Smooth muscle cell (in vitro differentiated cells): ENCODE results near the gene INKA2. TPM values are rescaled to one million over a fixed set of nuclear protein-coding genes. Genes with fewer than 3 reads are reported as not detected.

Source experiments
- DNase-seq: peaks from one replicate; lab custom pipeline; 2025; ENCODE audit not compliant: unreplicated experiment; lab: John Stamatoyannopoulos, UW
- H2AFZ ChIP-seq: fragments of 200-600 bp; sonication (generic); 2 replicates; pipeline ENCODE4 v1.6.0; 2016; ENCODE audit warnings: antibody characterized with exemption, low read depth, mild to moderate bottlenecking
- H3F3A ChIP-seq: fragments of 200-600 bp; sonication (generic); 2 replicates; pipeline ENCODE4 v1.6.0; 2017; ENCODE audit warnings: antibody characterized with exemption, low read depth
- H3K27ac ChIP-seq: fragments of 200-600 bp; sonication (generic); 2 replicates; pipeline ENCODE4 v1.5.1; 2016; ENCODE audit warnings: low read depth, mild to moderate bottlenecking
- H3K27me3 ChIP-seq: fragments of 200-600 bp; sonication (generic); 2 replicates; pipeline ENCODE4 v1.6.1; 2016; ENCODE audit warnings: low read depth, mild to moderate bottlenecking
- H3K36me3 ChIP-seq: fragments of 200-600 bp; sonication (generic); 2 replicates; pipeline ENCODE4 v1.5.1; 2016; ENCODE audit warnings: low read depth
- H3K4me1 ChIP-seq: fragments of 200-600 bp; sonication (generic); 2 replicates; pipeline ENCODE4 v1.5.1; 2016; ENCODE audit warnings: low read depth
- H3K4me2 ChIP-seq: fragments of 200-600 bp; sonication (generic); 2 replicates; pipeline ENCODE4 v1.6.0; 2016; ENCODE audit warnings: mild to moderate bottlenecking
- H3K4me3 ChIP-seq: fragments of 200-600 bp; sonication (generic); 2 replicates; pipeline ENCODE4 v1.5.1; 2016; ENCODE audit warnings: mild to moderate bottlenecking
- H3K79me2 ChIP-seq: fragments of 200-600 bp; sonication (generic); 2 replicates; pipeline ENCODE4 v1.6.0; 2016; ENCODE audit warnings: low read depth, mild to moderate bottlenecking
- H3K9ac ChIP-seq: fragments of 200-600 bp; sonication (generic); 2 replicates; pipeline ENCODE4 v1.6.0; 2016; ENCODE audit warnings: low read depth
- H3K9me3 ChIP-seq: fragments of 200-600 bp; sonication (generic); replicated peaks from 2 replicates; pipeline ENCODE4 v1.5.1; 2016; ENCODE audit warnings: low read depth
- H4K20me1 ChIP-seq: fragments of 200-600 bp; sonication (generic); 2 replicates; pipeline ENCODE4 v1.6.0; 2016; ENCODE audit warnings: low read depth
- WGBS: methylation state at CpG from one replicate; pipeline ENCODE4 v1.1.7; 2016; ENCODE audit warnings: low lambda C conversion rate; 5-methylcytosine and 5-hydroxymethylcytosine counted together
- polyA plus RNA-seq: library from polyadenylated mRNA; unstranded; fragments of >200 nt; fragmentation: Nextera tagmentation; extraction: Ambion mirVana; gene quantifications from 2 replicates; pipeline ENCODE4 v1.2.1, GENCODE V29; 2016
- total RNA-seq: library from RNA; depleted of rRNA; stranded (reverse); fragments of >200 nt; gene quantifications from 2 replicates; pipeline ENCODE4 v1.2.3, GENCODE V29; 2014
- TF ChIP-seq, protein P1 (sequence below): fragments of 200-600 bp; sonication (generic); IDR thresholded peaks from 2 replicates; pipeline ENCODE4 v1.5.1; 2017; ENCODE audit warnings: borderline replicate concordance, mild to moderate bottlenecking, antibody characterized with exemption; ENCODE audit not compliant: insufficient read depth, poor library complexity, severe bottlenecking

INKA2 gene
- total and polyA plus RNA-seq, 2 experiments from 2014 or later: 1.8 TPM; not detected in 1

DNA sequence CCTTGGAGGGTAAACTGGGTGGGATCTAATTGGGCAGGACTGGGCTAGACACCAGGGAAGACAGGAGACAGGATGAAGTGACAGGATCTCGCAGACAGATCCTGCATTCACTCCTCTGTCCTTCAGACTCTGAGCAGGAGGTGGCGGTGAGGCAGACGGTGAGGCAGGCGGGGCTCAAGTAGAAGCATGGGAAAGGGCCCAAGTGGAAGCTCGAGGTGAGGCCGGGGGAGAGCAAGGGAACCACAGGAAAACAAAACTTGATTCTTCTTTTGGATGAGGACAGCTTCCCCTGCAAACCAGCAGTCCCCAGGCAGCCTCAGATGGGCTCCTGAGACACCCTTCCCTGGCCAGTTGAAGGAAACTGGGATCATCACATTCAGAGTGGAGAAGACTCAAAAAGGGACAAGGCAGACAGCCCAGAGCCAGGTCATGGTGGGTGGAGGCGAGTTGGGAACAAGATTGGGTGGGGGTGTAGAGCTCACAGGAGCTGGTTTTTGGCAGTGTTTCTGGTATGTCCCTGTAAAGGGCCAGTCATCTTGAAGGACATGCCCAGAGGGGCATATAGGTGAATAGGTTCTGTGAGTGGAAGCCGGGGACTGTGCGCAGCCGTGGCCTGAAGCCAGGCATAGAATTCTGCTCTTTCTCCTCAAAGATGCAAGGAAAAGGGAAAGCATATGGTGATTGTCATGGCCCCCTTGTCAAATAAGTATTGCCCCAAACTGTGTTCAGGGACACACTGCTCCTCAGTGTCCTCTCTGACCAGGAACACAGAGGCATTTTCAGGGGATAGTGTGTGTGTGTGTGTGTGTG, 18.0 kb downstream of the INKA2 start:
- TF ChIP-seq, protein P1, sequence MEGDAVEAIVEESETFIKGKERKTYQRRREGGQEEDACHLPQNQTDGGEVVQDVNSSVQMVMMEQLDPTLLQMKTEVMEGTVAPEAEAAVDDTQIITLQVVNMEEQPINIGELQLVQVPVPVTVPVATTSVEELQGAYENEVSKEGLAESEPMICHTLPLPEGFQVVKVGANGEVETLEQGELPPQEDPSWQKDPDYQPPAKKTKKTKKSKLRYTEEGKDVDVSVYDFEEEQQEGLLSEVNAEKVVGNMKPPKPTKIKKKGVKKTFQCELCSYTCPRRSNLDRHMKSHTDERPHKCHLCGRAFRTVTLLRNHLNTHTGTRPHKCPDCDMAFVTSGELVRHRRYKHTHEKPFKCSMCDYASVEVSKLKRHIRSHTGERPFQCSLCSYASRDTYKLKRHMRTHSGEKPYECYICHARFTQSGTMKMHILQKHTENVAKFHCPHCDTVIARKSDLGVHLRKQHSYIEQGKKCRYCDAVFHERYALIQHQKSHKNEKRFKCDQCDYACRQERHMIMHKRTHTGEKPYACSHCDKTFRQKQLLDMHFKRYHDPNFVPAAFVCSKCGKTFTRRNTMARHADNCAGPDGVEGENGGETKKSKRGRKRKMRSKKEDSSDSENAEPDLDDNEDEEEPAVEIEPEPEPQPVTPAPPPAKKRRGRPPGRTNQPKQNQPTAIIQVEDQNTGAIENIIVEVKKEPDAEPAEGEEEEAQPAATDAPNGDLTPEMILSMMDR: no peak
- Histone ChIP-seq H3K9me3 (no peaks in the 10 kb centered on the region), H2AFZ (no peak overlapping the region), H3F3A (no peaks in the 10 kb centered on the region), H3K4me2 (no peak overlapping the region), H3K36me3 (no peaks in the 10 kb centered on the region), H3K4me3 (no peak overlapping the region), H4K20me1 (no peaks in the 10 kb centered on the region), H3K27ac (no peak overlapping the region), H3K9ac (no peak overlapping the region), H3K27me3 (no peaks in the 10 kb centered on the region), H3K79me2 (no peaks in the 10 kb centered on the region), H3K4me1 (peaks cover 10% of the 10 kb centered on the region)
- DNase-seq: no peak
- WGBS: 88% methylated on average over 10 of the region's 10 CpGs

DNA sequence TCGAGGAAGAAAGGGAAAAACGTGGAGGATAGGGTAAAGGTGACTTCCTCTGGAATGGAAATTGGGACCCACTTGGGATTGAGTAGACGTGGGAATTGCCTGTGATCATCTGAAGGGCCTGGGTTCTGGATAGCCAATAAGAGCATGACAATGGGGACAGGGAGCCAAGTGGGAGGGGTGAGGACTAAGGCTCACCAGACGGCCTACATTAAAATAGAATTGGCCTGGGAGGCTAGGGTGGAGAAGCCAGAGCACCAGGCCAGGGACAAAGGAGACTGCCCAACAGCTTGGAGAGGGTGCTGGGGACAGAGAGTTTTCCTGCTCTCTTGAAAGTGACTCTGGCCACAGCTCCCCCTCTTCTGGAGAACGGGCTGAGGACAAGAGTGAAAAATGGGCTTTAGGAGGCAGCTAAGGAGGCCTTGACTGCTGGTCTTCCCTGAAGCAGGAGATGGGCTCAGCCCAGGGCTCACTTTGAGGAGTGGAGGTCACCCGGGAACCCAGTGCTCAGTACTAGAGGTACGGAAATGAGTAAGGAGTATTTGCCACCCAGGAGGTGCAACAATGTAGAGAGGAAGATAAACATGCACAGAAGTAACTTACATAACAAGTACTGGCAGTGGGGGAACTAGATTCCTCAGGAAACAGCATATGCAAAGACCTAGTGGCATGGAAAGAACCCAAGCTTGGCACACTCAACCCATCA, 18.8 kb downstream of the INKA2 start:
- Histone ChIP-seq H3K4me1 (peaks cover 10% of the 10 kb centered on the region), H3K79me2 (no peaks in the 10 kb centered on the region), H3K4me3 (no peak overlapping the region), H3K9ac (no peak overlapping the region), H3K4me2 (no peak overlapping the region), H3F3A (no peaks in the 10 kb centered on the region), H2AFZ (no peak overlapping the region), H3K9me3 (no peaks in the 10 kb centered on the region), H4K20me1 (no peaks in the 10 kb centered on the region), H3K27ac (no peak overlapping the region), H3K36me3 (no peaks in the 10 kb centered on the region), H3K27me3 (no peaks in the 10 kb centered on the region)
- TF ChIP-seq, protein P1: no peak
- no peak for DNase-seq
- 80% methylated on average over 7 of the region's 7 CpGs for WGBS

GRCh38 chr1:111719674-111720132, 19.5 kb downstream of the INKA2 start:
- no peaks in the 10 kb centered on the region for H3K9me3 ChIP-seq
- H3K4me1 ChIP-seq: peaks cover 2% of the 10 kb centered on the region
- no peak for DNase-seq
- H3K4me2 ChIP-seq: no peak overlapping the region
- H3K27ac ChIP-seq: no peak overlapping the region
- no peak overlapping the region for H3K4me3 ChIP-seq
- H2AFZ ChIP-seq: no peak overlapping the region
- H3F3A ChIP-seq: no peaks in the 10 kb centered on the region
- no peaks in the 10 kb centered on the region for H3K79me2 ChIP-seq
- H4K20me1 ChIP-seq: no peaks in the 10 kb centered on the region
- no peak overlapping the region for H3K9ac ChIP-seq
- no peaks in the 10 kb centered on the region for H3K27me3 ChIP-seq
- WGBS: 89% methylated on average over 4 of the region's 4 CpGs
- no peaks in the 10 kb centered on the region for H3K36me3 ChIP-seq
- TF ChIP-seq, protein P1: no peak
